Prostate gland (tissue), 2 donors: Measurements from ENCODE around the gene KRT75. TPM values are rescaled to one million over a fixed set of nuclear protein-coding genes. Genes with fewer than 3 reads are reported as not detected.

Source experiments
- DNase-seq: peaks from one replicate; pipeline ENCODE4 v3.0.0-alpha.2; 2019; ENCODE audit warnings: low spot score
- H3K27ac ChIP-seq, 2 donors: fragments of 200-600 bp; sonication (generic); 2 replicates each; pipeline ENCODE4 v1.5.1; 2017 to 2019
- H3K27me3 ChIP-seq: fragments of 200-600 bp; sonication (generic); replicated peaks from 2 replicates; pipeline ENCODE4 v1.5.1; 2019; ENCODE audit not compliant: insufficient read depth
- H3K36me3 ChIP-seq, 2 donors: fragments of 200-600 bp; sonication (generic); 1 replicate in 1 of 2; 2 replicates in 1 of 2; pipeline versions ENCODE4 v1.5.1 to v1.8.1; 2017 to 2019
- H3K4me1 ChIP-seq: fragments of 200-600 bp; sonication (generic); replicated peaks from 2 replicates; pipeline ENCODE4 v1.5.1; 2019
- H3K4me3 ChIP-seq, 2 donors: fragments of 200-600 bp; sonication (generic); 2 replicates each; pipeline ENCODE4 v1.5.1; 2017 to 2019
- H3K9me3 ChIP-seq: fragments of 200-600 bp; sonication (generic); 2 replicates; pipeline ENCODE4 v1.5.1; 2017
- POLR2A ChIP-seq: fragments of 450-650 bp; IDR thresholded peaks from one replicate; pipeline ENCODE4 v1.6.1; 2016; ENCODE audit warnings: antibody characterized with exemption, mild to moderate bottlenecking
- POLR2AphosphoS5 ChIP-seq: sonication (generic); formaldehyde crosslinking; IDR thresholded peaks from one replicate; pipeline ENCODE4 v1.6.1; 2017; ENCODE audit warnings: antibody characterized with exemption
- WGBS: methylation state at CpG from one replicate; pipeline ENCODE4 v1.1.5; 2018; 5-methylcytosine and 5-hydroxymethylcytosine counted together
- intact Hi-C: fragments of 100-400 bp; cut with DNase I; formaldehyde crosslinking; loops from one replicate; pipeline ENCODE4 v1.14.2; 2022
- total RNA-seq, 2 donors: library from RNA; depleted of rRNA; stranded (reverse); fragments of >200 nt; gene quantifications; one replicate each; pipeline ENCODE4 v1.1.0, GENCODE V29; 2016
- TF ChIP-seq, protein P1 (sequence below), 4 experiments: fragments of 200-600 bp in 2 of 4; fragments of 450-650 bp in 2 of 4; sonication (generic) in 2 of 4; IDR thresholded peaks; 1 replicate in 3 of 4; 2 replicates in 1 of 4; pipeline ENCODE4 v1.5.1; 2016 to 2019; ENCODE audit warnings: antibody characterized with exemption in 4 of 4, mild to moderate bottlenecking in 2 of 4, moderate library complexity in 2 of 4

Gene KRT75
- total RNA-seq, 2 donors from 2014 or later, result not detected

DNA sequence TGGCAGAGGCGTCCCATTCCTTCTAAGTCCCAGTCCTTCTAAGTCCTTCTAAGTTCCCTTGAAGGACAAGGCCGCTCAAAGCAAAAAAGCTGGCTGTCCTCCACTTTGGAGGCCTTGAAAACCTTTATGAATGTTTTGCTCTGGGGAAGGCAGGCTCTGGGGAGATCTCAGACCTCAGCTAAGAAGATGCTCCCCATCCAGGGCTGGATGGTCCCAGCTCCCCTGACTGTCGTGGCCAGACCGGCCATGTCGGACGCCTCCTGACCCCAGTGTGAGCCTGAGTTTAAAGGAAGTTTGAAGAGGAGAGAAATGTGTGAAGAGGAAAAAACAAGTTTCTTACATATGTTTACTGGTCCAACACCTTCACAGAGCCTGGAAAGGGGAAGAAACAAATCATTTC is 54.6 kb downstream of the KRT75 start:
- DNase-seq, result no peak
- H3K4me3 ChIP-seq, result no peak overlapping the region
- H3K27me3 ChIP-seq, result no peaks in the 10 kb centered on the region
- intact Hi-C loops, result no loop called here
- TF ChIP-seq POLR2AphosphoS5, result no peak
- TF ChIP-seq, protein P1, sequence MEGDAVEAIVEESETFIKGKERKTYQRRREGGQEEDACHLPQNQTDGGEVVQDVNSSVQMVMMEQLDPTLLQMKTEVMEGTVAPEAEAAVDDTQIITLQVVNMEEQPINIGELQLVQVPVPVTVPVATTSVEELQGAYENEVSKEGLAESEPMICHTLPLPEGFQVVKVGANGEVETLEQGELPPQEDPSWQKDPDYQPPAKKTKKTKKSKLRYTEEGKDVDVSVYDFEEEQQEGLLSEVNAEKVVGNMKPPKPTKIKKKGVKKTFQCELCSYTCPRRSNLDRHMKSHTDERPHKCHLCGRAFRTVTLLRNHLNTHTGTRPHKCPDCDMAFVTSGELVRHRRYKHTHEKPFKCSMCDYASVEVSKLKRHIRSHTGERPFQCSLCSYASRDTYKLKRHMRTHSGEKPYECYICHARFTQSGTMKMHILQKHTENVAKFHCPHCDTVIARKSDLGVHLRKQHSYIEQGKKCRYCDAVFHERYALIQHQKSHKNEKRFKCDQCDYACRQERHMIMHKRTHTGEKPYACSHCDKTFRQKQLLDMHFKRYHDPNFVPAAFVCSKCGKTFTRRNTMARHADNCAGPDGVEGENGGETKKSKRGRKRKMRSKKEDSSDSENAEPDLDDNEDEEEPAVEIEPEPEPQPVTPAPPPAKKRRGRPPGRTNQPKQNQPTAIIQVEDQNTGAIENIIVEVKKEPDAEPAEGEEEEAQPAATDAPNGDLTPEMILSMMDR (IDR thresholded peaks at IDR 0.05), result no peak
- no peak for TF ChIP-seq POLR2A
- no peaks in the 10 kb centered on the region for H3K9me3 ChIP-seq
- H3K36me3 ChIP-seq, result no peaks in the 10 kb centered on the region
- 96% methylated on average over 6 of the region's 6 CpGs for WGBS
- H3K4me1 ChIP-seq, result no peaks in the 10 kb centered on the region
- H3K27ac ChIP-seq, result no peak overlapping the region

DNA sequence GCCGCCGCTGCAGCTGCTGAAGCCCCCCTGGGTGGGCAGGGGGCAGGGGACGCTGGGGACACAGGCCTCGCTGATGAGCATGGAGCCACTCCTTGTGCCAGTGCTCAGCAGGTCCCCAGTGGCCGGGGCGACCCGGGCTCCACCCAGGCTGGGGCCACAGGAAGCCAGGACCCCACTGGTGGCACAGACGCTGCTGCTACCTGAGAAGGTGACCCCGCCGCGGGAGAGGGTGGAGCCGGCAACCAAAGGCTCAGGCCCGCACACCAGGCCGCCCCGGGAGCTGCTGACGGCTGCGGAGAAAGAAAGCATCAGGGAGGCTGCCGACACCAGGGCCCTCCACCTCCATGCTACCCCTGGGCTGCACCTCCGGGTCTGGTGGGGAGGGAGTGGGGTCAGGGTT is 56.1 kb downstream of the KRT75 start:
- H3K27me3 ChIP-seq, result no peaks in the 10 kb centered on the region
- WGBS, result 88% methylated on average over 19 of the region's 19 CpGs
- H3K27ac ChIP-seq, result no peak overlapping the region
- H3K36me3 ChIP-seq, result no peaks in the 10 kb centered on the region
- intact Hi-C loops, result no loop called here
- no peaks in the 10 kb centered on the region for H3K9me3 ChIP-seq
- no peak for DNase-seq
- H3K4me3 ChIP-seq, result no peak overlapping the region
- TF ChIP-seq POLR2A, result no peak
- no peak for TF ChIP-seq POLR2AphosphoS5
- TF ChIP-seq, protein P1 (IDR thresholded peaks at IDR 0.05), result no peak
- H3K4me1 ChIP-seq, result no peaks in the 10 kb centered on the region

DNA sequence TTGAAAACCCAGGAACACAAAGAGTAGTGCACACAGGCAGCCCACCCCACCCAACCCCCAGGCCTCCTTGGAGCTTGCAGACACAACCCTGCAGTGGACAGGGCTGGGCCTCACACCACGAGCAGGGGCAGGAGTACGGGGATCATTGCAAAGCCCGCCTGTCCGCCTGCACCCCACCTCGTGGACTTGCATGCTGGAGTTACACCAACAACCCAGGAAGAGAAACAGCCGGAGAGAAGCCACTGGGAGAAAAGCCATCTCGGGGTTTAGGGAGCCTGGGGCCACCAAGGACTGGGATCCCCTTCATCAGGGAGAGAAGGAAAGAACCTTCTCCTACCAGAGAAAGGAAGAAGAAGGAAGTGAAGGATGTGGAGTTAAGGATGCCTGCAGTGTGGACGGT is 56.9 kb downstream of the KRT75 start:
- no peak for DNase-seq
- Histone ChIP-seq H3K4me3 (no peak overlapping the region), H3K27ac (no peak overlapping the region), H3K4me1 (no peaks in the 10 kb centered on the region), H3K36me3 (no peaks in the 10 kb centered on the region), H3K9me3 (no peaks in the 10 kb centered on the region), H3K27me3 (no peaks in the 10 kb centered on the region)
- TF ChIP-seq, protein P1 (IDR thresholded peaks at IDR 0.05), result no peak
- no peak for TF ChIP-seq POLR2A
- no peak for TF ChIP-seq POLR2AphosphoS5
- intact Hi-C loops, result no loop called here
- WGBS, result 99% methylated on average over 8 of the region's 8 CpGs

Other genes with a start within 250 kb of the KRT75 start
- gene KRT80, start 242.4 kb downstream of the KRT75 start, total RNA-seq, result 1 to 10 TPM; 1.9 to 3.7 TPM
- 100 to 1,000 TPM in 1 of 2 donors, 10 to 100 TPM in 1; 53.1 to 151 TPM for gene KRT7, start 201.1 kb downstream of the KRT75 start, total RNA-seq
- gene KRT86, start 159.7 kb downstream of the KRT75 start, total RNA-seq, result under 1 TPM; 0.27 to 0.85 TPM
- 1 to 10 TPM in 1 of 2 donors, not detected in 1; 1.7 TPM for gene KRT81, start 142.8 kb downstream of the KRT75 start, total RNA-seq
- gene KRT83, start 113.0 kb downstream of the KRT75 start, total RNA-seq, result under 1 TPM in 1 of 2 donors, not detected in 1; 0.74 TPM
- not detected for gene KRT85, start 66.9 kb downstream of the KRT75 start, total RNA-seq
- gene KRT84, start 48.7 kb downstream of the KRT75 start, total RNA-seq, result not detected
- not detected for gene KRT82, start 28.0 kb downstream of the KRT75 start, total RNA-seq
- under 1 TPM; 0.40 to 0.87 TPM for gene KRT6B, start 17.8 kb upstream of the KRT75 start, total RNA-seq
- gene KRT6C, start 39.4 kb upstream of the KRT75 start, total RNA-seq, result not detected
- 10 to 100 TPM in 1 of 2 donors, 1 to 10 TPM in 1; 5.9 to 13.6 TPM for gene KRT6A, start 58.9 kb upstream of the KRT75 start, total RNA-seq
- 100 to 1,000 TPM; 160 to 516 TPM for gene KRT5, start 86.0 kb upstream of the KRT75 start, total RNA-seq
- not detected for gene KRT71, start 118.8 kb upstream of the KRT75 start, total RNA-seq
- gene KRT74, start 139.5 kb upstream of the KRT75 start, total RNA-seq, result under 1 TPM; 0.05 to 0.45 TPM
- gene KRT72, start 167.1 kb upstream of the KRT75 start, total RNA-seq, result 10 to 100 TPM in 1 of 2 donors, not detected in 1; 22.1 TPM
- not detected for gene KRT73, start 184.2 kb upstream of the KRT75 start, total RNA-seq
- gene KRT2, start 217.8 kb upstream of the KRT75 start, total RNA-seq, result 1 to 10 TPM in 1 of 2 donors, under 1 TPM in 1; 0.41 to 5.1 TPM
- gene KRT1, start 246.0 kb upstream of the KRT75 start, total RNA-seq, result 10 to 100 TPM in 1 of 2 donors, 1 to 10 TPM in 1; 1.5 to 18.1 TPM